GM10266 (cell line): ENCODE data around the gene ZNF181.

Source experiments
- DNase-seq: peaks from one replicate; pipeline ENCODE4 v3.0.0; 2012; ENCODE audit errors: extremely low spot score
- CTCF ChIP-seq: IDR thresholded peaks from 2 replicates; pipeline ENCODE4 v1.5.1; 2012; ENCODE audit warnings: mild to moderate bottlenecking, low read depth; ENCODE audit not compliant: control insufficient read depth, insufficient read depth; ENCODE audit errors: missing control alignments

ZNF181 gene

GRCh38 chr19:34711890-34712289 is 22.2 kb upstream of the ZNF181 start:
- TF ChIP-seq CTCF = no peak
- no peak for DNase-seq

GRCh38 chr19:34712395-34713261 is 21.4 kb upstream of the ZNF181 start:
- peak; percentile 73 for TF ChIP-seq CTCF
- DNase-seq = peak; percentile 44

- TF ChIP-seq CTCF = no peak
- no peak for DNase-seq
These were observed 20.8 kb upstream of the ZNF181 start for GRCh38 chr19:34713262-34713637.

- TF ChIP-seq CTCF = no peak
- DNase-seq = no peak
These were observed 18.7 kb upstream of the ZNF181 start for GRCh38 chr19:34715357-34715756.

- DNase-seq = no peak
- TF ChIP-seq CTCF = no peak
These were observed 11.7 kb upstream of the ZNF181 start for GRCh38 chr19:34722353-34722752.

GRCh38 chr19:34725400-34725799 is 8.6 kb upstream of the ZNF181 start:
- TF ChIP-seq CTCF = no peak
- no peak for DNase-seq

GRCh38 chr19:34731019-34731829 is 2.8 kb upstream of the ZNF181 start:
- DNase-seq = no peak
- TF ChIP-seq CTCF = no peak
